GM12873 (cell line): Measurements from ENCODE around the gene SNN.

ENCODE experiments used
- CTCF ChIP-seq: IDR thresholded peaks from 2 replicates; pipeline ENCODE4 v1.5.1; 2012; ENCODE audit warnings: low read depth, mild to moderate bottlenecking, moderate library complexity, low read length, control low read depth; ENCODE audit not compliant: insufficient read depth; ENCODE audit errors: missing control alignments

SNN gene

GRCh38 chr16:11642765-11643116, 25.5 kb upstream of the SNN start:
- TF ChIP-seq CTCF = no peak

- TF ChIP-seq CTCF = no peak
Measured at GRCh38 chr16:11649276-11649675, 19.0 kb upstream of the SNN start.

- no peak for TF ChIP-seq CTCF
Measured at GRCh38 chr16:11650641-11651591, 17.3 kb upstream of the SNN start.

- TF ChIP-seq CTCF = no peak
Measured at GRCh38 chr16:11651796-11652195, 16.5 kb upstream of the SNN start.

GRCh38 chr16:11655655-11656054, 12.6 kb upstream of the SNN start:
- TF ChIP-seq CTCF = no peak

- TF ChIP-seq CTCF = no peak
Measured at GRCh38 chr16:11657556-11657955, 10.7 kb upstream of the SNN start.

- TF ChIP-seq CTCF = no peak
Measured at GRCh38 chr16:11658896-11659708, 9.2 kb upstream of the SNN start.
